ENCODE results near the gene C11orf16. TPM values are rescaled to one million over a fixed set of nuclear protein-coding genes. Genes with fewer than 3 reads are reported as not detected.
"Not testable (repeated sequence)": the region's sequence is repeated elsewhere in the genome, so short reads cannot be mapped to it uniquely, and the experiment has no call there.

Gene C11orf16
- total and polyA plus RNA-seq, 8 donors: not detected

DNA sequence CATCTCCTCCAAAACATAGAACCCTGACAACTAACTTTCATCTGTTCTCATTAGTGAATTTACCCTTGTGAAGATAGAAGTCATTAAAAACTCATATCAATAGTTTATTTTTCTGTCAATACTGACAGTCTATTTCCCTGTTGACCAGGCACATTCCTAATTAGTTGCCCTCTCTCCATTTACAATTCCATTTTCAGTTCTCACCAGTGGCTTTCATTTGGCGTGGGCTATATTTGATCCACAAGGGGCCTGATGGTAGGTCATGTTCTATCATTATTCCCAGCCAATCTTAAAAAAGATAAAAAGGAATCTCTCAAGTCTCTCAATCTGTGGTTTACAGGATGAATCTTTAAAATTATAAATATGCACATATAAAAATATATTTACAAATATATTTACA lies 25.6 kb downstream of the C11orf16 start:
- H3K27ac ChIP-seq: no peak overlapping the region
- DNase-seq: no peak
- intact Hi-C loops (cut with DNase I; ENCODE audit: low total_unique reads): no loop called here
- no peaks in the 10 kb centered on the region for H3K9me3 ChIP-seq
- no peaks in the 10 kb centered on the region for H3K27me3 ChIP-seq
- TF ChIP-seq, protein P1, sequence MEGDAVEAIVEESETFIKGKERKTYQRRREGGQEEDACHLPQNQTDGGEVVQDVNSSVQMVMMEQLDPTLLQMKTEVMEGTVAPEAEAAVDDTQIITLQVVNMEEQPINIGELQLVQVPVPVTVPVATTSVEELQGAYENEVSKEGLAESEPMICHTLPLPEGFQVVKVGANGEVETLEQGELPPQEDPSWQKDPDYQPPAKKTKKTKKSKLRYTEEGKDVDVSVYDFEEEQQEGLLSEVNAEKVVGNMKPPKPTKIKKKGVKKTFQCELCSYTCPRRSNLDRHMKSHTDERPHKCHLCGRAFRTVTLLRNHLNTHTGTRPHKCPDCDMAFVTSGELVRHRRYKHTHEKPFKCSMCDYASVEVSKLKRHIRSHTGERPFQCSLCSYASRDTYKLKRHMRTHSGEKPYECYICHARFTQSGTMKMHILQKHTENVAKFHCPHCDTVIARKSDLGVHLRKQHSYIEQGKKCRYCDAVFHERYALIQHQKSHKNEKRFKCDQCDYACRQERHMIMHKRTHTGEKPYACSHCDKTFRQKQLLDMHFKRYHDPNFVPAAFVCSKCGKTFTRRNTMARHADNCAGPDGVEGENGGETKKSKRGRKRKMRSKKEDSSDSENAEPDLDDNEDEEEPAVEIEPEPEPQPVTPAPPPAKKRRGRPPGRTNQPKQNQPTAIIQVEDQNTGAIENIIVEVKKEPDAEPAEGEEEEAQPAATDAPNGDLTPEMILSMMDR (IDR thresholded peaks at IDR 0.05): no peak
- TF ChIP-seq POLR2A (IDR thresholded peaks at IDR 0.05) (no peak), EP300 (IDR thresholded peaks at IDR 0.05) (no peak), POLR2AphosphoS5 (IDR thresholded peaks at IDR 0.05) (no peak)
- WGBS, 5 donors: 76 to 88% (median 80%) methylated on average over 1 of the region's 1 CpG
- peaks cover 8 to 20% (median 17%) of the 10 kb centered on the region in 4 donors for H3K4me1 ChIP-seq
- no peaks in the 10 kb centered on the region for H3K36me3 ChIP-seq
- H3K4me3 ChIP-seq: no peak overlapping the region

DNA sequence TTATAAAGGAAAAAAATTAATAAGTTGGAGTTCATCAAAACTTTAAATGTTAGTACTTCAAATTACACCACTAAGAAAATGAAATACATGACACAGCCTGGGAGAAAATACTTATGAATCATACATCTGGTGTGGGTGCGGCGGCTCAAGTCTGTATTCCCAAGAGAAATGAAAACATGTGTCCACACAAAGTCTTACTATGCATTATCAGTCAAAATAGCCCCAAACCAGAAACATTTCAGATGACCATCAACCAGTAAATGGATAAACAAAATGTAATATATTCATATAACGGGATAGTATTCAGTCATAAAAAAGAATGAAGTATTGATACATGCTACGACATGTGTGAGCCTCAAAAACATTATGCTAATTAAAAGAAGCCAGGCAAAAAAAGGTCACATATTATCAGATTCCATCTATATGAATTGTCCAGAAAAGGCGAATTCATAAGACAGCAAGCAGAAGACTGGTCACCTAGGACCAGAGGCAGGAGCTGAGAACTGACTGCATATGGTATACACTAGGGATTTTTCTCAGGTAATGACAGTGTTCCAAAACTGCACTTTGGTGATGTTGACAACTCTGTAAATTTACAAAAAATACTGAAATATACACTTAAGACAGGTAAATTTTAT lies 27.1 kb downstream of the C11orf16 start:
- H3K36me3 ChIP-seq: no peaks in the 10 kb centered on the region
- intact Hi-C loops (cut with DNase I; ENCODE audit: low total_unique reads): no loop called here
- TF ChIP-seq EP300 (IDR thresholded peaks at IDR 0.05) (no peak), POLR2AphosphoS5 (IDR thresholded peaks at IDR 0.05) (no peak), POLR2A (IDR thresholded peaks at IDR 0.05) (no peak)
- TF ChIP-seq, protein P1 (IDR thresholded peaks at IDR 0.05): no peak
- no peak overlapping the region for H3K4me3 ChIP-seq
- DNase-seq: no peak
- peaks cover 8 to 12% (median 9%) of the 10 kb centered on the region in 4 donors for H3K4me1 ChIP-seq
- WGBS, 5 donors: 66 to 90% (median 80%) methylated on average over 5 of the region's 5 CpGs
- H3K27me3 ChIP-seq: no peaks in the 10 kb centered on the region
- no peaks in the 10 kb centered on the region for H3K9me3 ChIP-seq
- H3K27ac ChIP-seq: no peak overlapping the region

DNA sequence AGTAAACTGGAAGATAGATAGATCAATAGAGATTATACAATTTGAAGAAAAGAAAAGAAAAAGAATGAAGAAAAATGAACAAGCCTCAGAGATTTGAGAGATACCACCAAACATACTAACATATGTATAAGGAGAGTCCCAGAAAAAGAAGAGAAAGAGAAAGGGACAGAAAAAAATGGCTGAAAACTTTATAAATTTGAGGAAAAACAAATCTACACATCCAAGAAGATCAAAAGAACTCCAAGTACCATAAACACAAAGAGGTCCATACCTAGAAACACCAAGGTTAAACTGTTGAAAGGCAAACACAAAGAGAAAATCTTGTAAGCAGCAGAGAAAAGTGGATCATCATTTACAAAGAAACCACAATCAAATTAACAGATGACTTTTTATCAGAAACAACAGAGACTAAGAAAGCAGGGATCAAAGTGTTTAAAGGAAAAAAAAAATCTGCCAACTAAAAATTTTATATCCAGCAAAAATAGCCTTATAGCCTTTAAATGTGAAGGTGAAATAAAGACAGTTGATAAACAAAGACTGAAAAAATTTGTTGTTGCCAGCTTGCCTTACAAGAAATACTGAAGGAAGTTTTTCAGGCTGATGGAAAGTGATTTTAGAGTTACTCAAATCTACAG lies 33.5 kb downstream of the C11orf16 start:
- Histone ChIP-seq H3K27ac (no peak overlapping the region), H3K4me1 (no peaks in the 10 kb centered on the region), H3K9me3 (peaks cover 0 to 31% (median 12%) of the 10 kb centered on the region in 4 donors), H3K36me3 (no peaks in the 10 kb centered on the region), H3K27me3 (no peaks in the 10 kb centered on the region), H3K4me3 (no peak overlapping the region)
- TF ChIP-seq EP300 (IDR thresholded peaks at IDR 0.05) (no peak), POLR2AphosphoS5 (IDR thresholded peaks at IDR 0.05) (no peak), POLR2A (IDR thresholded peaks at IDR 0.05) (no peak)
- TF ChIP-seq, protein P1 (IDR thresholded peaks at IDR 0.05): no peak
- intact Hi-C loops (cut with DNase I; ENCODE audit: low total_unique reads): no loop called here
- no peak for DNase-seq

DNA sequence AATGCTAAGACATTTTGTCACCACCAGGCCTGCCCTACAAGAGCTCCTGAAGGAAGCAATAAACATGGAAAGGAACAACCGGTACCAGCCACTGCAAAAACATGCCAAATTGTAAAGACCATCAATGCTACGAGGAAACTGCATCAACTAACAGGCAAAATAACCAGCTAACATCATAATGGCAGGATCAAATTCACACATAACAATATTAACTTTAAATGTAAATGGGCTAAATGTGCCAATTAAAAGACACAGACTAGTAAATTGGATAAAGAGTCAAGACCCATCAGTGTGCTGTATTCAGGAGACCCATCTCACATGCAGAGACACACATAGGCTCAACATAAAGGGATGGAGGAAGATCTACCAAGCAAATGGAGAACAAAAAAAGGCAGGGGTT lies 41.6 kb downstream of the C11orf16 start:
- H3K9me3 ChIP-seq; H3K4me3 ChIP-seq; DNase-seq; H3K27me3 ChIP-seq; H3K36me3 ChIP-seq; intact Hi-C loops (cut with DNase I; ENCODE audit: low total_unique reads); H3K4me1 ChIP-seq; H3K27ac ChIP-seq: not testable (repeated sequence)
- 87 to 96% (median 95%) methylated on average over 2 of the region's 2 CpGs for WGBS, 5 donors

DNA sequence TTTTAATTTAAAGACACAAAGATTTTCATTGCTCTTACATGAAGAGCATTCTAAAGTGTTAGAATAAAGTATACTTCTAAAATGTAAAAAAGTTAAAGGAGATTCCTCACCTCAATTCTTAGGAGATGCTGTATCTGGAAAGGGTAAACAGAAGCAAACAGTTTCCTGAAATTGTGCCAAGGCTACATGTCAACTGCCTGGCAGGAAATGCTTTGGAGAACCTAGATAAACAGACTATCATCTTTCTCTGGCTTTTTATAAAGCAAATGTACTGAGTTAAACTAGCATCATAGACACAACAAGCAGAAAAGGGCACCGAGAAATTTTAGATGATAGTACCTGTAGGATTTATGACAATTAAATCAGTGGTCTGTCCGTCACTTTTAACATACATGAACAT lies 46.4 kb downstream of the C11orf16 start:
- Histone ChIP-seq H3K27me3 (no peaks in the 10 kb centered on the region), H3K9me3 (peaks cover 0 to 5% (median 2%) of the 10 kb centered on the region in 4 donors), H3K27ac (no peak overlapping the region), H3K4me1 (no peaks in the 10 kb centered on the region), H3K4me3 (no peak overlapping the region), H3K36me3 (no peaks in the 10 kb centered on the region)
- TF ChIP-seq EP300 (IDR thresholded peaks at IDR 0.05): no peak
- TF ChIP-seq, protein P1 (IDR thresholded peaks at IDR 0.05): no peak
- TF ChIP-seq POLR2A (IDR thresholded peaks at IDR 0.05): no peak
- no peak for TF ChIP-seq POLR2AphosphoS5 (IDR thresholded peaks at IDR 0.05)
- DNase-seq: no peak
- intact Hi-C loops (cut with DNase I; ENCODE audit: low total_unique reads): no loop called here
- 60 to 71% (median 71%) methylated on average over 2 of the region's 2 CpGs for WGBS, 5 donors

DNA sequence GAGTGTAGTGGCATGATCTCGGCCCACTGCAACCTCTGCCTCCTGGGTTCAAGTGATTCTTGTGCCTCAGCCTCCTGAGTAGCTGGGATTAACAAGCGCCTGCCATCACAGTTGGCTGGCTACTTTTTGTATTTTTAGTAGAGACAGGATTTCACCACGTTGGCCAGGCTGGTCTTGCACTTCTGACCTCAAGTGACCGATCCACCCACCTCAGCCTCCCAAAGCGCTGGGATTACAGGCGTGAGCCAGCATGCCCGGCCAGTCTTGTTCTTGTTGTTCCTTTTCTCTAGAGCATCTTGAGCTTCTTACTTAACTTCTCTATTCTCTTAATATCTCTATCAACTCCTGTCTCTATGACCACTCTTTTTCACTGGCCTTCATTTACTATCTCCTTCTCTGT lies 51.2 kb downstream of the C11orf16 start:
- WGBS, 5 donors: 77 to 89% (median 84%) methylated on average over 7 of the region's 7 CpGs
- H3K9me3 ChIP-seq; H3K27ac ChIP-seq; H3K4me1 ChIP-seq; intact Hi-C loops (cut with DNase I; ENCODE audit: low total_unique reads); H3K36me3 ChIP-seq; H3K4me3 ChIP-seq; H3K27me3 ChIP-seq; DNase-seq: not testable (repeated sequence)
